GM12892 (cell line): ENCODE measurements around the gene BUD31.

Experiments
- POLR2A ChIP-seq: IDR thresholded peaks from 2 replicates; pipeline ENCODE4 v1.6.1; 2011; ENCODE audit warnings: low read depth, low read length, control low read depth
- POLR2AphosphoS5 ChIP-seq: IDR thresholded peaks from 2 replicates; pipeline ENCODE4 v1.6.1; 2011; ENCODE audit warnings: low read depth, low read length, control low read depth
- TAF1 ChIP-seq: IDR thresholded peaks from 2 replicates; pipeline ENCODE4 v1.6.1; 2011; ENCODE audit warnings: low read depth, mild to moderate bottlenecking, control low read depth, low read length, borderline replicate concordance

DNA sequence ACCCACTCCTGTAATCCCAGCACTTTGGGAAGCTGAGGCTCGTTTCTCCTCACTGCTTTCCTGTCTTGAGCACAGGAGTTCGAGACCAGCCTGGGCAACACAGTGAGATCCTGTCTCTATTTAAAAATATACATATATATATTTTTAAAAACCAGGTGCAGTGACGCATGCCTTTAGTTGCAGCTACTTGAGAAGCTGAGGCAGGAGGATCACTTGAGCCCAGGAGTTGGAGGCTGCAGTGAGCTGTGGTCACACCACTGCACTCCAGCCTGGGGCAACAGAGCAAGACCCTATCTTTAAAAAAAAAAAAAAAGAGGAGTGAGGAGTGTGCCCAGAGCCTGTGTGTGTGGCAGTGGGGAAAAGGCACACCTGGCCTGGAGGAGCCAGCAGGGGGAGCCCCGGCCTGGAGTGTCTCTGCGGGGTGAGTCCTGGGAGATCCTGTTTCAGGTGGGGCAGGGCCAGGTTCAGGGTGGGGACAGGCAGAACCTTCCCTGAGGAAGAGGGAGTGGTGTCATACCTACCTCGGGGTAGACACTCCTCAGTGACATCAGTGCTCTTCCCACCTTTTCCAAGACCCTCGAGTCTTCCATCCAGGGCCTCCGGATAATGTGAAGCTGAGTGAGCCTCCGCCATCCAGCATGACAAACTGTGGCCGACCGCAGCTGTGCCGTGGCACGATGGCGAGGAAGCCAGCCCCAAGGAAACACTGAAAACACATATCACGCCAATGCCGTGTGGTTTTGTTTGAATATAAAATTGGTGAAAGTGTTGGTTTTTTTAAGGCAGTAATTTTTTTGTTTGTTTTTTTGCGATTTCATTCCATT lies 43.2 kb upstream of the BUD31 start:
- TF ChIP-seq POLR2A (no peak), TAF1 (no peak), POLR2AphosphoS5 (no peak)
